T-helper 1 cell treated with Interleukin-12 subunit alpha and Interleukin-12 subunit beta and Interleukin-4 antibody, amounts not matched to agents 30 μg/mL and 1 μg/mL, for 36 hours (primary cell): Measurements from ENCODE around the gene NCOA6.

Source experiments
- H3K27ac Mint-ChIP-seq: one replicate; pipeline ENCODE4 v1.8.0; 2021; ENCODE audit warnings: mild to moderate bottlenecking, mixed read lengths
- H3K27me3 Mint-ChIP-seq: one replicate; pipeline ENCODE4 v1.8.0; 2021; ENCODE audit warnings: low read depth, mixed read lengths
- H3K36me3 Mint-ChIP-seq: one replicate; pipeline ENCODE4 v1.8.0; 2021; ENCODE audit warnings: low read depth, mixed read lengths
- H3K4me1 Mint-ChIP-seq: one replicate; pipeline ENCODE4 v1.8.0; 2021; ENCODE audit warnings: low read depth, mixed read lengths
- H3K4me3 Mint-ChIP-seq: one replicate; pipeline ENCODE4 v1.8.0; 2021; ENCODE audit warnings: mild to moderate bottlenecking, moderate library complexity, mixed read lengths
- H3K9me3 Mint-ChIP-seq: one replicate; pipeline ENCODE4 v1.8.0; 2021; ENCODE audit warnings: mixed read lengths

Gene NCOA6

DNA sequence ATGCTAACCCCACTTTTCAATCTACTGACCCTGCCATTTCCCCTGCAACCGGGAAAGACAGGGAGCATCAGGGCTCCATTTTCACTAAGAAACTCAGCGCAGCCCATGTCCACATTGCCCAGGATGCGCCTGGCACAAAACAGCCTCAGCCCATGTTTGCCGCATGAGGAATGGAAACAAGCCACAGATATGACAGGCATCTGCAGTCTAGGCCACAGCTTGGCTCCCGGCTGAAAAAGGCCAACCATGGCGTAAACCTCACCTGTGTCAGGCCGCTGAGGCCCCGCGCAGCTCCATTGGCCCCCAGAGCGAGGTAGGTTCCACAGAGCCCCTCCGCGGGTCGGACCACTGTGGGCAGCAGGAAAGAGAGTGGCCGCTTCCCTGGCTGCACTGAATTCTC, 25.5 kb upstream of the NCOA6 start:
- H3K9me3 Mint-ChIP-seq, result no peaks in the 10 kb centered on the region
- H3K27ac Mint-ChIP-seq, result no peak overlapping the region
- peaks cover 1% of the 10 kb centered on the region for H3K36me3 Mint-ChIP-seq
- no peaks in the 10 kb centered on the region for H3K27me3 Mint-ChIP-seq
- no peak overlapping the region for H3K4me3 Mint-ChIP-seq
- H3K4me1 Mint-ChIP-seq, result no peaks in the 10 kb centered on the region

GRCh38 chr20:34849778-34850177, 24.3 kb upstream of the NCOA6 start:
- H3K4me1 Mint-ChIP-seq, result no peaks in the 10 kb centered on the region
- H3K4me3 Mint-ChIP-seq, result no peak overlapping the region
- no peak overlapping the region for H3K27ac Mint-ChIP-seq

DNA sequence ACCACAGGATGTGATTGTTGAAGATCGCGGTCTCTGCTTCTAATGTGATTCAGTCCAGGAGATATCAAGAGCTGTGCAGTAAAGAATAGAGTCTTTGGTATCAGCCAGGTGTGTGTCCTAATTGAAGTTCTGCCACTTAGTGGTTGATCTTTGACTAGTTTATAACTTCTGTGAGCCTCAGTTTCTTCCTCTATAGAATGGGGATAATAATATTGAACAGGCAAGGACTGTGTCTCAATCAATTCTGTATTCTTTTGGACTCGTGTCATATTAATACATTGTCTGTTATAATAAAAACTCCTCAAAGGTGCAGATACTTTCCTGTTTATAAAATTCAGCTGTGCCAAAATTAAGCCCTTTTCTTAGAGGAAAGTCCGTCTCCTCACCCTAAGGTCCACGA, 23.1 kb upstream of the NCOA6 start:
- Mint-ChIP-seq H3K27ac (no peak overlapping the region), H3K36me3 (peaks cover 1% of the 10 kb centered on the region), H3K4me3 (no peak overlapping the region), H3K27me3 (no peaks in the 10 kb centered on the region), H3K4me1 (no peaks in the 10 kb centered on the region), H3K9me3 (no peaks in the 10 kb centered on the region)

More at GRCh38 chr20:34849778-34850177, 24.3 kb upstream of the NCOA6 start:
- H3K27me3 Mint-ChIP-seq, result no peaks in the 10 kb centered on the region
- peaks cover 1% of the 10 kb centered on the region for H3K36me3 Mint-ChIP-seq
- H3K9me3 Mint-ChIP-seq, result no peaks in the 10 kb centered on the region

- Mint-ChIP-seq H3K27me3 (peaks cover 26% of the 10 kb centered on the region), H3K4me3 (no peak overlapping the region), H3K9me3 (no peaks in the 10 kb centered on the region), H3K27ac (no peak overlapping the region), H3K36me3 (no peaks in the 10 kb centered on the region), H3K4me1 (no peaks in the 10 kb centered on the region)
Measured at GRCh38 chr20:34843421-34843820, 18.0 kb upstream of the NCOA6 start.

GRCh38 chr20:34842143-34842542, 16.7 kb upstream of the NCOA6 start:
- H3K4me1 Mint-ChIP-seq, result no peaks in the 10 kb centered on the region
- no peak overlapping the region for H3K4me3 Mint-ChIP-seq
- H3K36me3 Mint-ChIP-seq, result no peaks in the 10 kb centered on the region
- peaks cover 26% of the 10 kb centered on the region for H3K27me3 Mint-ChIP-seq
- H3K27ac Mint-ChIP-seq, result no peak overlapping the region
- no peaks in the 10 kb centered on the region for H3K9me3 Mint-ChIP-seq

- H3K27ac Mint-ChIP-seq, result no peak overlapping the region
- H3K36me3 Mint-ChIP-seq, result no peaks in the 10 kb centered on the region
- peaks cover 3% of the 10 kb centered on the region for H3K4me1 Mint-ChIP-seq
- no peaks in the 10 kb centered on the region for H3K9me3 Mint-ChIP-seq
- peaks cover 43% of the 10 kb centered on the region for H3K27me3 Mint-ChIP-seq
- no peak overlapping the region for H3K4me3 Mint-ChIP-seq
Measured at GRCh38 chr20:34834459-34834893, 9.0 kb upstream of the NCOA6 start.

GRCh38 chr20:34831936-34832335, 6.5 kb upstream of the NCOA6 start:
- Mint-ChIP-seq H3K27ac (no peak overlapping the region), H3K27me3 (peaks cover 46% of the 10 kb centered on the region), H3K36me3 (no peaks in the 10 kb centered on the region), H3K9me3 (no peaks in the 10 kb centered on the region), H3K4me3 (no peak overlapping the region), H3K4me1 (peaks cover 3% of the 10 kb centered on the region)

DNA sequence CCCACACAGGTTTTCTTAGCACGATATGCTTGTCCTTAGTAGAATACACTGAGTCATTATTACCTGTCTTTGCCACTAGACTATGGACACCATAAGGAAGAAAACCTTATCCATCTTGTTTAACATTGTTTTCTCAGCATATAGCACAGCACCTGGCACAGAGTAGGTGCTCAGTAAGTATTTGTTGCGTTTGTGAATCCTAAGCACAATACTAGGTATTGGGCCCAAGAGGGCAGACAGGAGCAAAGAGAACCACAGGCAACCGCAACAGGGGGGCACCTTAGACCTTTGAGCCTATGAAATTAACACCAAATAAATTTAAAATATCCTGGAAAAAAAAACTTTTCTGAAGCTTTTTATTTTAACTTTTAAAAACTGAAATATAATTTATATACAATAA, 3.7 kb upstream of the NCOA6 start:
- Mint-ChIP-seq H3K27me3 (peaks cover 41% of the 10 kb centered on the region), H3K27ac (no peak overlapping the region), H3K4me1 (peaks cover 10% of the 10 kb centered on the region), H3K4me3 (no peak overlapping the region), H3K36me3 (peaks cover 6% of the 10 kb centered on the region), H3K9me3 (no peaks in the 10 kb centered on the region)

- Mint-ChIP-seq H3K27me3 (peaks cover 15% of the 10 kb centered on the region), H3K36me3 (peaks cover 10% of the 10 kb centered on the region), H3K9me3 (no peaks in the 10 kb centered on the region), H3K27ac (peak overlapping the region; percentile 97), H3K4me3 (peak overlapping the region; percentile 98), H3K4me1 (peaks cover 27% of the 10 kb centered on the region)
Measured at GRCh38 chr20:34824806-34825529, 483 bp downstream of the NCOA6 start.

DNA sequence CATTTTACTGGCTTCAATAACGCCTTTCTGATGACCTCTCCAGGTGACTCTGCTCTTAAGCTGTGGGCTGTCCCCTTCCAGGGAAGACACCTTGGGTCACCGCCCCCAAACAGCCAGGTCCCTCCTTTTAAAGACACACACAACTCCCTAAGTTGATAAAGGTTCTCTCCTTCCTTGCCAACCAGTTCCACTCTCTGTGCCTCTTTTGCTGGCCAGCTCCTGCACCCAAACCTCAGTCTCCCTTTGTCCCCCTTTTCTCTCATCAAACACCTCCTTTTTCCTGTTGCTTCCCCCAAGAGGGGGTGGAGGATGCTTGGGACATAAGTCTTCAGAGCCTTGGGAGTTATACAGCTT, 1.0 kb downstream of the NCOA6 start:
- Mint-ChIP-seq H3K36me3 (peaks cover 10% of the 10 kb centered on the region), H3K4me3 (peak overlapping the region; percentile 98), H3K27me3 (peaks cover 9% of the 10 kb centered on the region), H3K9me3 (no peaks in the 10 kb centered on the region), H3K27ac (peak overlapping the region; percentile 97), H3K4me1 (peaks cover 27% of the 10 kb centered on the region)

GRCh38 chr20:34824026-34824425, 1.4 kb downstream of the NCOA6 start:
- H3K27ac Mint-ChIP-seq, result peak overlapping the region; percentile 97
- no peaks in the 10 kb centered on the region for H3K9me3 Mint-ChIP-seq
- H3K27me3 Mint-ChIP-seq, result peaks cover 7% of the 10 kb centered on the region
- peaks cover 27% of the 10 kb centered on the region for H3K4me1 Mint-ChIP-seq
- peak overlapping the region; percentile 98 for H3K4me3 Mint-ChIP-seq
- peaks cover 10% of the 10 kb centered on the region for H3K36me3 Mint-ChIP-seq

GRCh38 chr20:34820805-34821578, 4.5 kb downstream of the NCOA6 start:
- H3K4me1 Mint-ChIP-seq, result peaks cover 28% of the 10 kb centered on the region
- H3K27ac Mint-ChIP-seq, result no peak overlapping the region
- no peaks in the 10 kb centered on the region for H3K27me3 Mint-ChIP-seq
- H3K9me3 Mint-ChIP-seq, result no peaks in the 10 kb centered on the region
- peaks cover 11% of the 10 kb centered on the region for H3K36me3 Mint-ChIP-seq
- no peak overlapping the region for H3K4me3 Mint-ChIP-seq

GRCh38 chr20:34817801-34818200, 7.7 kb downstream of the NCOA6 start:
- H3K9me3 Mint-ChIP-seq, result no peaks in the 10 kb centered on the region
- no peak overlapping the region for H3K4me3 Mint-ChIP-seq
- H3K27ac Mint-ChIP-seq, result no peak overlapping the region
- no peaks in the 10 kb centered on the region for H3K27me3 Mint-ChIP-seq
- peaks cover 5% of the 10 kb centered on the region for H3K36me3 Mint-ChIP-seq
- H3K4me1 Mint-ChIP-seq, result peaks cover 18% of the 10 kb centered on the region

DNA sequence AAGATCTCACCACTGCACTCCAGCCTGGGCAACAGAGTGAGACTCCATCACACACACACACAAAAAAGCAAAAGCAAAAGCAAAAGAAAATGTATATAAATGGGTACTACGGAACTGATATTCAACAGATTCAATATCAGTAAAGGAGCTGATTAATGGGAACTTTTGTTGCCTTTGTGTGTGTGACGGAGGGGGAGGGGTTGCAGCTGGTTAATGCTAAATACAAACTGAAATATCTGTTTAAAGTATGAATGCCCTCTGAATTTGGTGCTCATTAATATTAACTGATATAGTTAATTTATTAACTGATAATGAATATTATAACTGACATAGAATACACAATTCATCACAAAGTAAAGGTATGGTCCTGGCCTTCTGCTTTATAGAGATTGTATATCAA, 8.4 kb downstream of the NCOA6 start:
- Mint-ChIP-seq H3K27ac (no peak overlapping the region), H3K9me3 (no peaks in the 10 kb centered on the region), H3K27me3 (no peaks in the 10 kb centered on the region), H3K4me3 (no peak overlapping the region), H3K36me3 (peaks cover 4% of the 10 kb centered on the region), H3K4me1 (peaks cover 13% of the 10 kb centered on the region)

DNA sequence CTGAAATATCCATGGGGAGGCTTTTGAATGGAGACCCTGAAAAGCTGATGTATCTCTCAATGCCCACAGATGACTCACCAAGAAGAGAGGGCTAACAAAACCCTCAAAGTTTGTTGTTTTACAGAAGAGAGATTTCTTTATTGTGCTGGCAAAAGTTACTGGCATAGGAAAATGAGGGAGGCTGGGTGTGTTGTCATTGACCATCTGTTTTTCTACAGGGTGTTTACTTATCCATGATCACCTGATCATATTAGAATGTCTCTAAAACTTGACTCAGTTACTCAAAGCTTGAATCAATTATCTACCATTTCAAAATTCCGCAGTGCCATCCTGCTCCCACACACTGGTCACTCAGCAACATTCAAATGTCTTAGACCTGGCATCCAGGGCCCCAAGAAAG, 9.8 kb downstream of the NCOA6 start:
- H3K27me3 Mint-ChIP-seq, result no peaks in the 10 kb centered on the region
- no peak overlapping the region for H3K27ac Mint-ChIP-seq
- peaks cover 3% of the 10 kb centered on the region for H3K36me3 Mint-ChIP-seq
- peaks cover 7% of the 10 kb centered on the region for H3K4me1 Mint-ChIP-seq
- H3K4me3 Mint-ChIP-seq, result no peak overlapping the region
- no peaks in the 10 kb centered on the region for H3K9me3 Mint-ChIP-seq
